ENCODE measurements around the gene TET1.

- TF ChIP-seq ZNF8 (CRISPR knock-in tag; IDR thresholded peaks at IDR 0.05), result no peak
- no peak for TF ChIP-seq TCF4 (CRISPR knock-in tag; IDR thresholded peaks at IDR 0.05; ENCODE audit: borderline replicate concordance)
Measured at GRCh38 chr10:68566955-68567354, 6.8 kb downstream of the TET1 start.
